Neuron (in vitro differentiated cells): Measurements from ENCODE around the gene SLA2.
"Not testable (repeated sequence)": the region's sequence is repeated elsewhere in the genome, so short reads cannot be mapped to it uniquely, and the experiment has no call there.

Experiments
- H2AFZ ChIP-seq: one replicate; pipeline ENCODE4 v1.6.1; 2013; ENCODE audit warnings: low read depth, mild to moderate bottlenecking, inconsistent platforms, low read length, moderate library complexity
- H3K27me3 ChIP-seq: one replicate; pipeline ENCODE4 v1.6.1; 2013; ENCODE audit warnings: low read length; ENCODE audit not compliant: insufficient read depth
- H3K36me3 ChIP-seq: one replicate; pipeline ENCODE4 v1.6.1; 2013; ENCODE audit warnings: low read length; ENCODE audit not compliant: insufficient read depth
- H3K4me1 ChIP-seq: one replicate; pipeline ENCODE4 v1.6.1; 2013; ENCODE audit warnings: low read length; ENCODE audit not compliant: insufficient read depth
- H3K4me3 ChIP-seq: 2 replicates; pipeline ENCODE4 v1.5.1; 2013; ENCODE audit warnings: mild to moderate bottlenecking, low read length, moderate library complexity
- H3K9me3 ChIP-seq: one replicate; pipeline ENCODE4 v1.6.1; 2013; ENCODE audit warnings: low read length

The SLA2 gene

DNA sequence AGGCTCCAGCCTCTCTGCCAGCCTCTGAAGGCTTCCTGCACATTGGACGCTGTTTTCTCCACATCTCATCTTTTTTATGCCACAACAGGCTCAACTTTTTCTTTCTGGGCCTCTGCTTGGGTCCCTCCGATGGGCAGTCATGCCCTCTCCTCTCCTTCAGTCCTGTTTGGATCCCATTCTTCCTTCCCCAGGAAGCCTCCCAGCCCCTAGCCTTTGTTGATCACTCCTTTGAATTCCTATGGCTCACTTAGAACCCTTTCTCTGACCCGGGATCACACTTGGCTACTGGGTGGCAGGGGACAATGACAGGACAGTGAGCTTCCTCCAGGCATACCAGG is 4.5 kb downstream of the SLA2 start:
- no peak overlapping the region for H2AFZ ChIP-seq
- no peak overlapping the region for H3K4me3 ChIP-seq
- no peaks in the 10 kb centered on the region for H3K4me1 ChIP-seq
- no peaks in the 10 kb centered on the region for H3K9me3 ChIP-seq
- no peaks in the 10 kb centered on the region for H3K36me3 ChIP-seq
- H3K27me3 ChIP-seq, result no peaks in the 10 kb centered on the region

DNA sequence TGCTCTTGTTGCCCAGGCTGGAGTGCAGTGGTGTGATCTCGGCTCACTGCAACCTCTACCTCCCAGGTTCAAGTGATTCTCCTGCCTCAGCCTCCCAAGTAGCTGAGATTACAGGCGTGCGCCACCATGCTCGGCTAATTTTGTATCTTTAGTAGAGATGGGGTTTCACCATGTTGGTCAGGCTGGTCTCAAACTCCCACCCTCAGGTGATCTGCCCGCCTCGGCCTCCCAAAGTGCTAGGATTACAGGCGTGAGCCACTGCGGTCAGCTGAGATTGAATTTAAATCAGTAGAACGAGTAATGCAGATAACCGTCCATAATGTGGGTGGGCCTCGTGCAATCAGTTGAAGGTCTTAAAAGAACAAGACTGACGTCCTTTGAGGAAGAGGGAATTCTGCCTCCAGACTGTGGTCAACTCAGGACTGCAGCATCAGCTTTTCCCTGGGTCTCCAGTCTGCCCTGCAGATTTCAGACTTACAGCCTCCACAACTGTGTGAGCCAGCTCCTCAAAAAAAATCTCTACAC is 7.1 kb downstream of the SLA2 start:
- H3K36me3 ChIP-seq, H3K27me3 ChIP-seq, H3K9me3 ChIP-seq, H3K4me1 ChIP-seq, H2AFZ ChIP-seq, H3K4me3 ChIP-seq: not testable (repeated sequence)

DNA sequence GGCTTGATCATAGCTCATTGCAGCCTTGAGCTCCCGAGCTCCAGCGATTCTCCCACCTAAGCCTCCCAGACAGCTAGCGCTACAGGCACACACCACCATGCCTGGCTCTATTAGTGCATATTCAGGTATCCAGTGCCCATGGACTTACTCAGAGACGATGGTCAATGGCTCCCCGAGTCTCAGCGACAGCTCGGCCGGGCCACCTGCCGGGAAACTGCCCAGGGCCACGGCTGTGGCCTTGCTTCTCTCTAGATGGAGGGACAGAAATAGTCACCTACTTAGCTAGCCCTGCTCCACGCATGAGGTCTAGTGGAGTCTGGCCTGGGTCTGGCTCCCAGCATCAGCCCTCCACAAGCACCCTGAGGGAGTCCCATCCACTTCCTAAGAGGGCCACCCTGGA is 11.7 kb downstream of the SLA2 start:
- H3K4me3 ChIP-seq, result no peak overlapping the region
- H3K27me3 ChIP-seq, result no peaks in the 10 kb centered on the region
- H2AFZ ChIP-seq, result no peak overlapping the region
- H3K36me3 ChIP-seq, result no peaks in the 10 kb centered on the region
- no peaks in the 10 kb centered on the region for H3K9me3 ChIP-seq
- H3K4me1 ChIP-seq, result no peaks in the 10 kb centered on the region

DNA sequence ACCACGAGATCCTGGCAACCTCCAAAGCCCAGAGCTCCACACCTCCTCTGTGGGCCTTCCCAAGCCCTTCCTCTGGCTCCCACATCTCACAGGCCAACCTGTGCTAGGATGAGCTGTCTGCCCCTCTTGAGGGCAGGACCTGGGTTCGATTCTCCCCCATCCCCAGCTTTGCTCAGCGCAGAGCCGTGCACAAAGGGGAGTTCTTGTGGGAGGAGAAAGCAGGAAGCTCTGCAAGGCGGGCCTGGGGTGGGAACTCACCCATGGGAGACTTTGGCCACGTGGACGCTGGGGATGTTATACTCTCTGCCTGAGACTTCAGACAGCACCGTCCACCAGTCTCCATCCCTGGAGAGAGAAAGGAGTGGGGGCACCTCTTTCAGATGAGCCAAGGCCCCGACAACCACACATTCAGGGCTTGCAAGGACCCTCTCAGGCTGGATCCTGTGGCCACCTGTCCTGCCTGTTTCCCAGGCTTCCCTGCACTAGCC is 12.7 kb downstream of the SLA2 start:
- H3K36me3 ChIP-seq, result no peaks in the 10 kb centered on the region

DNA sequence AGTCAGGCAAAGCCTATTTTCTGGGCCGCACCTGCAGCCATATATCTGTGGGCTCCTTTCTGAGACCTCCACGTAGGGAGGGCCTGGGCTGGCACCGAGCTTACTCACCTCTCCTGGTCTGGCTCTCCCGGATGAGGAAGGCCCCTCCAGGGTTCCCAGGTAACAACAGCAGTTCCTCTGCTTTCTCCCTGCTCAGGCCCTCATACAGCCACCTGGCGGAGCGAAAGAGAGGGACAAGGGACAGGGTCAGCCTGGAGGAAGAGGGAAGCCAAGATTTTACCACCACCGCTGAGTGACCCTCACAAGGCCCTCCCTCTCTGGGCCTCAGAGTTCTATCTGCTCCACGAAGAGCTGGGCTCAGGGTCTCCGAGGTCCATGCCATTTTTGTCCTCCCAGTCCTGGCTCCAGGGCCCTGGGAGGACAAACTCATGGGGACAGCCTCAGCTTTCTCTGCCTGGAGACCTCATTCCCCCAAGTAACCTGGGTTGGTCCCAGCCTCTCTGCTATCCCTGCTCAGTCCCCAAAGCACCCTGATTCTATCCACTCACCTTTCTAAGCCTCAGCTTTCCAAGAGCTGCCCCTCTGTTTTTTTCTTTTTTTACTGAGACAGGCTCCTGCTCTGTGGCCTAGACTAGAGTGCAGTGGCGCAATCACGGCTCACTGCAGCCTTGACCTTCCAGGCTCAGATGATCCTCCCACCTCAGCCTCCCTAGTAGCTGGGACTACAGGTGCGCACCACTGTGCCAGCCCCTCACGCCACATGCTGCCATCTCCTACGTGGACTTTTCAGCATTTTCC is 13.3 kb downstream of the SLA2 start:
- Histone ChIP-seq H2AFZ (no peak overlapping the region), H3K27me3 (no peaks in the 10 kb centered on the region), H3K9me3 (no peaks in the 10 kb centered on the region), H3K36me3 (no peaks in the 10 kb centered on the region), H3K4me3 (no peak overlapping the region), H3K4me1 (no peaks in the 10 kb centered on the region)

More for the DNA sequence above, 12.7 kb downstream of the SLA2 start:
- H3K4me1 ChIP-seq, result no peaks in the 10 kb centered on the region
- H3K4me3 ChIP-seq, result no peak overlapping the region
- no peaks in the 10 kb centered on the region for H3K9me3 ChIP-seq
- no peaks in the 10 kb centered on the region for H3K27me3 ChIP-seq
- H2AFZ ChIP-seq, result no peak overlapping the region

DNA sequence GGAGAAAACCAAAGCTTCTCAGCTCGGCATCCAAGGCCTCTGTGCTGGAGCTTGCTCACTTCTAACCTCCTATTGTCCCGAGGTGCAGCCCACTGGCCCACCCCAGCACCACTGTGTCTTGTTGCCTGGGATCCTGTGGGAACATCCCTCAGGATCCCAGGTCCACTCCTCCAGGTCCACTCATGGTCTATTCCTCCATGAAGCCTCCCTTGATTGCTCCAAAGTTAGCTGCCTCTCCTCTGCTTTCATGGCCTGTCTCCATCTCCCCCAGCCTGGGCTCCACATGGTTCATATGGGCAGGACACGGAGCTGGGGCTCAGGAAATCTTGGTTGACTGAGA is 13.9 kb downstream of the SLA2 start:
- Histone ChIP-seq H3K36me3 (no peaks in the 10 kb centered on the region), H3K4me1 (no peaks in the 10 kb centered on the region), H3K9me3 (no peaks in the 10 kb centered on the region), H3K4me3 (no peak overlapping the region), H2AFZ (no peak overlapping the region), H3K27me3 (no peaks in the 10 kb centered on the region)

DNA sequence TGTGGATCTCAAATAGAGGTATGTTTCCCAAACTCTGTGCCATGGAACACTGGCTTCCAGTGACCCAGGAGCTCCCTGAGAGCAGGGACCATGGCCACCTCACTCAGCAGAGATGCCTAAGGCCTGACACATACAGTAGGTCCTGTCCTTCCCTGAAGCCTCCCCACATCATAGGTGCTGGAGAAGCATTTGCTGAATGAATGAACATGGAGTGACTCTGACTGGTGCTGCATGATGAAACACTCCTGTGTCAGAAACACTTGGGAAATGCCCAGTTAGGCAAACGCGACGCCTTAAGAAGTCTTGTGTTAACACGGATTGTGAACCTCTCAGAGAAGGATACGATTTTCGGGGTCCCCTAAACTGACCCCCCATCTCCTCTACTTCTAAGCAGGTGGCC is 14.3 kb downstream of the SLA2 start:
- Histone ChIP-seq H3K4me3 (no peak overlapping the region), H3K27me3 (no peaks in the 10 kb centered on the region), H3K4me1 (no peaks in the 10 kb centered on the region), H3K9me3 (no peaks in the 10 kb centered on the region), H3K36me3 (no peaks in the 10 kb centered on the region), H2AFZ (no peak overlapping the region)

DNA sequence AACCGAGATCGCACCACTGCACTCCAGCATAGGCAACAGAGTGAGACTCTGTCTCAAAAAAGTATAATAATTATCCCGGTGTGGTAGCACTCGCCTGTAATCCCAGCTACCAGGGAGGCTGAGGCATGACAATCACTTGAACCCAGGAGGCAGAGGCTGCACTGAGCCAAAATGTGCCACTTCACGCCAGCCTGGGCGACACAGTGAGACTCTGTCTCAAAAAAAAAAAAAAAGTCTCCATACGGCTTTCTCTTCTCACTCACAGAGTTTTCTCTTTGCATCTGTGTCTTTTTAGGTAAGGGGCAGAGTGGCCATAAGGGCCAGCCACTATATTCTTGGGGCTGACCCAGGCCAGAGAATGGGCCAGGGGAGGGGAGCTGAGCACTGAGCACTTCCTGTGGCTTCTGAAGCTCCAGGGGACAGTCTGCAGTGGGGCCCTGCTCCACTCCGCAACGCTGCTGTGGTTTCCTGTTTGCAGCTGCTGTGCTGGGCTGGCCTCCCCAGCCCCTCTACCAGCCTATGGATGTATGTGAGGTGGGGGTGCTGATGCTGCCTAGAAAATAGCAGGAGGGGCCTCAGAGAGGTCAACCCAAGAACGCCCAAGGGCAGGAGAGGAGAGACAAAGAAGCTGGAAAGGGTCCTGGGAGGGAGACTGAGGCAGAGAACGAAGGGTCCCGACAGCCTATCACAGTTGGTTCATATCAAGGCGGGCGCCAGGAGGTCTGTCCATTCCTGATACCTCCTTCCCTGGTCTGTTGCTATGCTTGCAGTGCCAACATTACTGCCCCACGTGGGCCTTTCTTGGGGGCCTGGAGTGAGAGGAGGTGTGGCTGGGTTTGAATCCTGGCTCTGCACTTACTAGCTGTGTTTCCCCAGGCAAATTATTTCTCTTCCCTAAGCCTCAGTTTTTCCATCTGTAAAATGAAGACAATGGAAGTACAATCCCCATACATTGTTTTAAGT is 16.0 kb downstream of the SLA2 start:
- H3K4me3 ChIP-seq, result no peak overlapping the region
- no peaks in the 10 kb centered on the region for H3K27me3 ChIP-seq
- no peaks in the 10 kb centered on the region for H3K36me3 ChIP-seq
- no peaks in the 10 kb centered on the region for H3K4me1 ChIP-seq
- H2AFZ ChIP-seq, result no peak overlapping the region
- H3K9me3 ChIP-seq, result no peaks in the 10 kb centered on the region

DNA sequence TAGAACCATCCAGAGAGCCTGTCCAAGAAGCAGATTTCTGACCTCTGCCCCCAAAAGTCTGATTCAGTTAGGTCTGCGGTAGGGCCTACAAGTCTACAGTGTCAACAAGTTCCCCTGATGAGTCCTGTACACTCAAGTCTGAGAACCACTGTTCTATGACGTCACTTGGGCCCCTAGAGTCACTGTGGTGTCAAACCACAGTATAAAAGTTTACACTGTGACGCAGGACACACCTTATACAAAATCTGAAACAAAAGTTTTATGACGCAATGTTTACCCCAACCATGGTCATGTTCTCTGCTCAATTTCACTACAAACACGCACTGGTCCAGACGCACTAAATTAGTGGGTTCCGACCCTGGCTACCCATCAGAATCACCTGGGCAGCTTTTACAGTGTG is 17.9 kb downstream of the SLA2 start:
- Histone ChIP-seq H3K9me3 (no peaks in the 10 kb centered on the region), H3K36me3 (no peaks in the 10 kb centered on the region), H3K4me3 (no peak overlapping the region), H2AFZ (no peak overlapping the region), H3K27me3 (no peaks in the 10 kb centered on the region), H3K4me1 (peaks cover 2% of the 10 kb centered on the region)

DNA sequence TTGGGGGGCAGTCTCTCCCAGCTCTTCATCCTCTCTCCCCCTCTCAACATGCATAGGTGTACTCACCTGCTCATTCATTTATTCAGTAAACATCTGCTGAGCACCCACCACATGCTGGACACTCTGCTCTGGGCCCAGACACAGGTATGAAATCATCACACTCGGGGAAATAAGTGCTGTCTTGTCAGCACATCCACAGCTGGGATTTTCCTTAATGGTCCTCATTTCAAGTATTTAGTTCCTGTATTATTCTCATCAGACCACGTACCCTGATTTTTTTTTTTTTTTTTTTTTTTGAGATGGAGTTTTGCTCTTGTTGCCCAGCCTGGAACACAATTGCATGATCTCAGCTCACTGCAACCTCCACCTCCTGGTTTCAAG is 21.1 kb downstream of the SLA2 start:
- Histone ChIP-seq H3K4me3 (no peak overlapping the region), H3K4me1 (peaks cover 2% of the 10 kb centered on the region), H3K27me3 (no peaks in the 10 kb centered on the region), H3K36me3 (no peaks in the 10 kb centered on the region), H3K9me3 (no peaks in the 10 kb centered on the region), H2AFZ (no peak overlapping the region)

DNA sequence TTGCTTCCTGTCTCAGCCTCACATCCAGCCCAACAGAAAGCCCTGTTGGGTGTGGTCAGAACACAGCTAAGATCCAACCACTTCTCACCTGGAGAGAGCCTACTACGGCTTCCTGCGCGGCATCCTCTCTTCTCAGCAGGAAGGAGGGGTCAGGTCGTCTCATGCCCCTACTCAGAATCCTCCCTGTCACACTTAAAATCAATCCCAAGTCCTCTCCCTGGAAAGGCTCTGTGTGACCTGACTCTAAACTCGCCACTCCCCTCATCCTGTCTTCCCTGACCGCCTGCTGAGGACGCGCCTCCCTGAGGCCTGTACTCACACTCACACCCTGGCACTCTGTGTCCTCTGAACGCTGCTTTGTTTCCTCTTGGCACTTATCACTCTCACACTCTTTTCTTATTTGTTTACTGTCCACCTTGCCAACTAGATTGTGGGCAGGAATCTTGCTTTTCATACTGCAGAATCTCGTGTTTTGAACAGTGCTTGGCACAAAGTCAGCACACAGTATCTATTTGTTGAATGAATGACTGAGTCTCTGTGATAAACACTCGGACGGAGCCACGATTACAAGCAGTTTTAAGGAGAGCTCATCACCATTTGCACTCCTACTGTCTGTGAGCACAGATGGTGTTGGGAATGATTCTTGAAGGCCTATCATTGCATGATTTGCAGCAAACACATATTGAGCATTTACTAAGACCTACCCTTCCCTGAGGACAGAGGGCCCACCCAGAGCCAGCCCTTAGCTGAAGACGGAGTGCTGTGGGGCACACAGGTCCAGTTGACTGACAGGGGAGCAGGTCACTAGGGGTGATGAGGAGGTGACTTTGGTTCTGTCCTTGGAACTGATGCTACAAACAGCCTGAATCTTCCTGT is 21.7 kb downstream of the SLA2 start:
- Histone ChIP-seq H3K27me3 (no peaks in the 10 kb centered on the region), H3K36me3 (no peaks in the 10 kb centered on the region), H3K9me3 (no peaks in the 10 kb centered on the region), H3K4me3 (no peak overlapping the region), H3K4me1 (peaks cover 2% of the 10 kb centered on the region), H2AFZ (no peak overlapping the region)

DNA sequence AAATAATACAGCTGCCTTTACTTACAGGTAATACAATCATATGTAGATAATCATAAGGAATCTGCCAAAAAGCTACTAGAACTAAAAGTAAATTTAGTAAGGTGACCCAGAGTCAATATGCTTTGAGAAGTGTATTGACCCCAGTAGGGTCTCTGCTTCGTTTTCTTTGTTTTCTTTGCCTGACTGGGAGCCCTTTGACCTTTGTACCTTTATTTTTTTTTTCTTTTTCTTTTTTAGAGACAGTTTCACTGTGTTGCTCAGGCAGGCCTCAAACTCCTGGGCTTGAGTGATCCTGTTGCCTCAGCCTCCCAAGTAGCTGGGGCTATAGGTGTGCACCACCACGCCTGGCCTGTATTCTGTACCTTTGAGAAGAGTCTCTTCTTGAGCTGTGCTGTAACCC is 22.6 kb downstream of the SLA2 start:
- Histone ChIP-seq H3K9me3 (no peaks in the 10 kb centered on the region), H3K36me3 (no peaks in the 10 kb centered on the region), H3K4me1 (peaks cover 2% of the 10 kb centered on the region), H3K27me3 (no peaks in the 10 kb centered on the region), H3K4me3 (no peak overlapping the region), H2AFZ (no peak overlapping the region)
